ENCODE measurements around the gene EGFR. TPM values are rescaled to one million over a fixed set of nuclear protein-coding genes. Genes with fewer than 3 reads are reported as not detected.

EGFR gene
- total RNA-seq, 2 experiments from 2014 or later: not detected

GRCh38 chr7:55053651-55054571 is 35.1 kb downstream of the EGFR start:
- no peak overlapping the region for H3K4me3 Mint-ChIP-seq
- ChIA-PET CTCF (no interaction called here), POLR2A (no interaction called here)
- no peaks in the 10 kb centered on the region for H3K4me1 Mint-ChIP-seq
- H3K36me3 Mint-ChIP-seq (ENCODE audit: low read depth): no peaks in the 10 kb centered on the region
- no peak for DNase-seq
- H3K27me3 Mint-ChIP-seq: peaks cover 3% of the 10 kb centered on the region
- no peak overlapping the region for H3K27ac Mint-ChIP-seq
- no peaks in the 10 kb centered on the region for H3K9me3 Mint-ChIP-seq

DNA sequence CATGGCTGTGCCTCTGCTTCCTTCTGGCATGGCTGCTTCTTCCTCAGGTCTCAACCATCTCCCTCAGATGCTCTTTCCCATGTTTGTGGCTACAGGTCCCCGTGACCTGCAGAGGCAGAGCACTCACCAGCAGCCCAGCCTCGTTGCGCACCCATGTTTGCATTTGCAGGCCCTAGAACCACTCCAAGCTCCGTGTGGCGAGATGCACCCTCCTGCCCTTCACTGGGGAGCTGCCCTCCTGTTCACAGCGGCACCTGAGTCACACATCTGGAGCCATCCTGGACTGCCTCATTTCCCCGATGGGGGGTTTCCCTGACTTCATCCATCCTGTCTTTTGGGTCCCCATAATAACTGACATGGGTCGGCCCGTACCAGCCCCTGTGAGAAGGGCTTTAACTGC is 35.9 kb downstream of the EGFR start:
- no peak for DNase-seq
- Mint-ChIP-seq H3K4me1 (no peaks in the 10 kb centered on the region), H3K27ac (no peak overlapping the region), H3K9me3 (no peaks in the 10 kb centered on the region), H3K4me3 (no peak overlapping the region), H3K27me3 (peaks cover 3% of the 10 kb centered on the region), H3K36me3 (ENCODE audit: low read depth) (no peaks in the 10 kb centered on the region)
- ChIA-PET POLR2A (no interaction called here), CTCF (no interaction called here)

DNA sequence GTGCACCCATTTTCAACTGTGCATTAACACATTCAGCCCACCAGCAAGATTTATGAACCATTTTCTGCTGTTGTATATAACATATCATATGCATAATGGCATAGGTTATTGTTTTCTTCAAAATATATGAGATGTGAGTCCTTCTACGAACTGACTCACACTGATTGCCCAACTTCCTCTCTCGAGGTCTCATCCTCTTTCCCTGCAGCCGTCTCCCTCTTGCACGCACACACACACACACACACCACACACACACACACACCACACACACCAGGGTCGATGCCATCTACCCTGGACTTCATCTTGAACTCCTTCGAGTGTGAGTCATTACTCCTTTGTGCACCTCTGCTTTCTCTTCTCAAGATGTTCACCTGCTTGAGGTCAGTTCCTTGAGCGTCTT is 36.7 kb downstream of the EGFR start:
- H3K27me3 Mint-ChIP-seq: peaks cover 3% of the 10 kb centered on the region
- H3K27ac Mint-ChIP-seq: no peak overlapping the region
- no peak for DNase-seq
- H3K9me3 Mint-ChIP-seq: no peaks in the 10 kb centered on the region
- ChIA-PET POLR2A (no interaction called here), CTCF (no interaction called here)
- no peak overlapping the region for H3K4me3 Mint-ChIP-seq
- no peaks in the 10 kb centered on the region for H3K4me1 Mint-ChIP-seq
- no peaks in the 10 kb centered on the region for H3K36me3 Mint-ChIP-seq (ENCODE audit: low read depth)

DNA sequence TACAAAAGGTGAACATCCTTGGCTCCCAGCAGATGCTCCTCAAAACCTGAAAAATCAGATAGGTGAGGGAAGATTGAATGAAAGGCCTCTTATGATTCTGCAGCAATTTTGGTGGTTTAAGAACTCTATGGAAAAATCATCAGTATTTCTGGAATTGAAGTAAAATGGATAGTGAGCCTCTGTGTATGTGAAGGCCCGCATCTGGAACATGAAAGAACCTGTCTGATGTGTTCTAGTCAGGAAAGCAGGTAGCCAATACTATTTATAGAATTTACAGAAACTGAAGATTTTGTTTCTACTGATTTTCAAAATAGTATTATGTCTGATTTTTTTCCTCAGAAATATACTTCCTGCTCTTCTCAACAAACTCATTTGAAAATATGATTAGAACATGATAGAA is 37.3 kb downstream of the EGFR start:
- no peaks in the 10 kb centered on the region for H3K36me3 Mint-ChIP-seq (ENCODE audit: low read depth)
- H3K27ac Mint-ChIP-seq: no peak overlapping the region

GRCh38 chr7:55056577-55057480 is 38.0 kb downstream of the EGFR start:
- Mint-ChIP-seq H3K27ac (no peak overlapping the region), H3K27me3 (peaks cover 3% of the 10 kb centered on the region), H3K4me3 (no peak overlapping the region), H3K9me3 (no peaks in the 10 kb centered on the region), H3K36me3 (ENCODE audit: low read depth) (no peaks in the 10 kb centered on the region), H3K4me1 (no peaks in the 10 kb centered on the region)
- DNase-seq: no peak
- ChIA-PET POLR2A (no interaction called here), CTCF (no interaction called here)

More for the DNA sequence above, 37.3 kb downstream of the EGFR start:
- Mint-ChIP-seq H3K27me3 (peaks cover 3% of the 10 kb centered on the region), H3K9me3 (no peaks in the 10 kb centered on the region), H3K4me3 (no peak overlapping the region), H3K4me1 (no peaks in the 10 kb centered on the region)
- ChIA-PET CTCF (no interaction called here), POLR2A (no interaction called here)
- no peak for DNase-seq

DNA sequence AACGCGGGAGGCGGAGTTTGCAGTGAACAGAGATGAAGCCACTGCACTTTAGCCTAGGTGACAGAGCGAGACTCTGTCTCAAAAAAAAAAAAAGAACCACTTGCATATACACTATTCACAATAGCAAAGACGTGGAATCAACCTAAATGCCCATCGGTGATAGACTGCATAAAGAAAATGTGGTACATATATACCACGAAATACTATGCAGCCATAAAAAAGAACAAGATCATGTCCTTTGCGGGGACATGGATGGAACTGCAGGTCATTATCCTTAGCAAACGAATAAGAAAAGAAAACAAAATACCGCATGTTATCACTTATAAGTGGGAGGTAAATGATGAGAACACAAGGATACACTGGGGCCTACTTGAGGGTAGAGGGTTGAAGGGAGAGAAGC is 39.5 kb downstream of the EGFR start:
- ChIA-PET POLR2A (no interaction called here), CTCF (no interaction called here)
- no peaks in the 10 kb centered on the region for H3K9me3 Mint-ChIP-seq
- H3K36me3 Mint-ChIP-seq (ENCODE audit: low read depth): no peaks in the 10 kb centered on the region
- no peak overlapping the region for H3K27ac Mint-ChIP-seq
- no peaks in the 10 kb centered on the region for H3K4me1 Mint-ChIP-seq
- H3K27me3 Mint-ChIP-seq: peaks cover 2% of the 10 kb centered on the region
- DNase-seq: no peak
- H3K4me3 Mint-ChIP-seq: no peak overlapping the region

GRCh38 chr7:55059021-55059420 is 40.2 kb downstream of the EGFR start:
- H3K27me3 Mint-ChIP-seq: peaks cover 4% of the 10 kb centered on the region
- H3K9me3 Mint-ChIP-seq: no peaks in the 10 kb centered on the region
- H3K4me3 Mint-ChIP-seq: no peak overlapping the region
- POLR2A ChIA-PET: no interaction called here
- no peaks in the 10 kb centered on the region for H3K36me3 Mint-ChIP-seq (ENCODE audit: low read depth)
- CTCF ChIA-PET: no interaction called here
- DNase-seq: no peak
- H3K27ac Mint-ChIP-seq: no peak overlapping the region
- H3K4me1 Mint-ChIP-seq: no peaks in the 10 kb centered on the region

DNA sequence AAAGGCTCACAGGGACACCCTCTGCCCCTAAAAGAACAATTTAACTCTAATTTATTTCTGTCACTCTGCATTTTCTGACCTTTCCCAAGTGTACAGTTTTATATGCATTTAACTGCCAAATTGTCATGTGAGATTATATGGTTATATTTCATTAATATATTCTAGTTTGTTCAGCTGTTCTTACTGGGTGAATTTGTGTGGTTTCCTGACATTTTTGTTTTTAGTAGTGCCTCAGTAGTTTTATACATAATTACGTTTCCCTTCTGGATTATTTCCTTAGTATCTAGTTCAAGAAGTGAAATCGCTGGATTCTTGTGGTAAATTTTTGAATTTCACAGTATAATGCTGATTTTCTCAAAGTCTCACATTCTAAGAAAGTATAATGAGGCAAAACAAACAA is 41.3 kb downstream of the EGFR start:
- Mint-ChIP-seq H3K9me3 (no peaks in the 10 kb centered on the region), H3K27me3 (peaks cover 8% of the 10 kb centered on the region), H3K4me1 (no peaks in the 10 kb centered on the region), H3K27ac (no peak overlapping the region), H3K4me3 (no peak overlapping the region), H3K36me3 (ENCODE audit: low read depth) (no peaks in the 10 kb centered on the region)
- no peak for DNase-seq
- CTCF ChIA-PET: interaction anchor here (0.5 kb wide), 1 partner anchor 61 kb away, joined by 3 read pairs; no protein-coding TSS in a partner anchor
- POLR2A ChIA-PET: no interaction called here

GRCh38 chr7:55060636-55061022 is 41.8 kb downstream of the EGFR start:
- Mint-ChIP-seq H3K4me1 (no peaks in the 10 kb centered on the region), H3K36me3 (ENCODE audit: low read depth) (no peaks in the 10 kb centered on the region), H3K27ac (no peak overlapping the region), H3K27me3 (peaks cover 8% of the 10 kb centered on the region), H3K9me3 (no peaks in the 10 kb centered on the region), H3K4me3 (no peak overlapping the region)
- DNase-seq: no peak
- ChIA-PET CTCF (no interaction called here), POLR2A (no interaction called here)

DNA sequence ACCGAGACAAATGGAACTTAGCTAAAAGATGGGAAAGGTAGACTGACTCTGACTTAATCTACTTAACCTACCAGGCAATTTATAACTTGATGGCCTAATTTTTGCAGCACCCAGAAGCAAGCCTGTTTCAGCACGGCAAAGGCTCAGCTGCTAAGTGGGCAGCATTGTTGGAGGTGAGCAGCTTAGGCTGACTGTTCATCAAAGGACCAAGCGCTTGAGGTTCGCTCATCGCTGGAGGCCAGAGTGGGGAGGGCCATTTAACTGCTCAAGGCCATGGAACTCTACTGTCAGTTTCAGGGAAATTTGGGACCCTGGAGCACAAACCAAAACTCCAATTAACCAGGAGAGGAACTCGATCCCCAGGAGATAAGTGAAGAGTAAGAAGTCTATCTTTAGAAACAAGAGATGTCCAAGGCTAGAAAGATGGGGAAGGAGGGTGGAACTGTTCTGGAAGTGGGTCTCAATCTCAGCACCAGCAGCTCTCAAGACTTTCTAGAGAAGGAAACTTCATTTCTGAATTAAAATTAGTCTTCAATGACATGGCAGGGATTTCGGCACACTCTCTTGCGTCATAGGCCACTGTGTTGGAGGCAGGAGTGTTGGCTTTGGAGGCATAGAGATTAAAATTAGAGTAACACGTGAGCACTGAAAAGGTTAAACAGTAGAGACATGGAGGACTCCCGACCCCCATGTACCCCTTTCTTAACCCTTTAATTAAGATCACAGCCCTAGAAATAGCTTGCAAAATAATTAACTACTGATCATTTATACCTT is 43.1 kb downstream of the EGFR start:
- ChIA-PET CTCF (no interaction called here), POLR2A (no interaction called here)
- H3K4me1 Mint-ChIP-seq: no peaks in the 10 kb centered on the region
- H3K4me3 Mint-ChIP-seq: no peak overlapping the region
- no peaks in the 10 kb centered on the region for H3K9me3 Mint-ChIP-seq
- peaks cover 9% of the 10 kb centered on the region for H3K27me3 Mint-ChIP-seq
- no peak overlapping the region for H3K27ac Mint-ChIP-seq
- DNase-seq: no peak
- H3K36me3 Mint-ChIP-seq (ENCODE audit: low read depth): no peaks in the 10 kb centered on the region

DNA sequence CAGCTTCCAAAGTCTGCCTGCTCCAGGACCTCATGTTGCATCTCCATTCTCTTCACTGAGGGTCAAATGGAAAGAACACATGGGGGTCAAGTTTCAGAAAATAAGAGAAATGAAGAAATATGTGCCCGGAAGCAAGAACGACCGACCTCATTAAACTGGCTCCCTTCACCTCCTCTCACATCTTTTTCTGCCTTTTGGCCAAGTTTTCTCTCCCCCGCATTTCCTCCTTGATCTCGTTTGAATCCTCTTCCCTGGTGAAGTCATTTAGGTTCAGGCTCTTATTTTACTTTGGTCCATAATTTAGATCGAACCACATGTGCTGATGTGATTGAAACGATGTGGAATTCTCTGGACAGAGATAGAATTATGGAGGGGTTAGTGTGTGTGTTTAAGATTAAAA is 44.2 kb downstream of the EGFR start:
- H3K36me3 Mint-ChIP-seq (ENCODE audit: low read depth): no peaks in the 10 kb centered on the region
- no peaks in the 10 kb centered on the region for H3K4me1 Mint-ChIP-seq
- DNase-seq: no peak
- no peak overlapping the region for H3K27ac Mint-ChIP-seq
- POLR2A ChIA-PET: no interaction called here
- CTCF ChIA-PET: no interaction called here
- H3K9me3 Mint-ChIP-seq: no peaks in the 10 kb centered on the region
- no peak overlapping the region for H3K4me3 Mint-ChIP-seq
- H3K27me3 Mint-ChIP-seq: peaks cover 14% of the 10 kb centered on the region

DNA sequence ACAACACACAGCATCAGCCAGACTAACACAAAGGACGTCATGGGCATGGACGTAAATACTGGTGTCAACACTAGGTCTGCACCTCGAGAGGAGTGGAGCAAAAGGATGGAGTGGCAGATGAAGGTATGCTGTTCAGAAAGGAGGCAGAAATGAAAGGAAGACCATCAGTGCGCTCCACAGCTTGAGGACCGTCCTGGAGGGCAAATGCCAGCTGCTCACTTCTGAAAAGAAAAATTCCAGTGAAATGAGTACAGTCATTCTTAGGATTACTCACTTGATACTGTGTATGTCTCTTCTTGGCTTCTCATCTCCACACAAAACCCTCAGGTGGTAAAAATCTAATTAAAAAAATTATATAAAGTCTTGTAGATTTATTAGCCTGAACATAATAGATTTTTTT is 44.8 kb downstream of the EGFR start:
- DNase-seq: no peak
- H3K9me3 Mint-ChIP-seq: no peaks in the 10 kb centered on the region
- CTCF ChIA-PET: no interaction called here
- peaks cover 19% of the 10 kb centered on the region for H3K27me3 Mint-ChIP-seq
- no peak overlapping the region for H3K4me3 Mint-ChIP-seq
- no peak overlapping the region for H3K27ac Mint-ChIP-seq
- POLR2A ChIA-PET: no interaction called here
- H3K4me1 Mint-ChIP-seq: no peaks in the 10 kb centered on the region
- H3K36me3 Mint-ChIP-seq (ENCODE audit: low read depth): no peaks in the 10 kb centered on the region

- no peak overlapping the region for H3K27ac Mint-ChIP-seq
- no peak overlapping the region for H3K4me3 Mint-ChIP-seq
- no peaks in the 10 kb centered on the region for H3K4me1 Mint-ChIP-seq
- POLR2A ChIA-PET: no interaction called here
- H3K27me3 Mint-ChIP-seq: peaks cover 26% of the 10 kb centered on the region
- H3K9me3 Mint-ChIP-seq: no peaks in the 10 kb centered on the region
- CTCF ChIA-PET: no interaction called here
- H3K36me3 Mint-ChIP-seq (ENCODE audit: low read depth): no peaks in the 10 kb centered on the region
- no peak for DNase-seq
Observed at GRCh38 chr7:55065079-55065478, 46.3 kb downstream of the EGFR start.

Data from activated CD4-positive, alpha-beta memory T cell treated with anti-CD3 and anti-CD28 coated beads, Interleukin-2, amount 10 ng/mL, durations not matched to agents 7 days and 5 days (primary cell).